SJSA1 (cell line): Measurements from ENCODE around the gene C11orf71. TPM values are rescaled to one million over a fixed set of nuclear protein-coding genes. Genes with fewer than 3 reads are reported as not detected.

ENCODE experiments used
- DNase-seq, 2 experiments: peaks; one replicate each; pipeline ENCODE4 v3.0.0-alpha.2; 2015 to 2020; ENCODE audit warnings: low spot score in 2 of 2, low read depth in 1 of 2
- H3K27ac ChIP-seq: fragments of 250-450 bp; sonication (Bioruptor Pico); 2 replicates; pipeline ENCODE4 v1.5.1; 2020; ENCODE audit warnings: mild to moderate bottlenecking, moderate library complexity
- H3K27me3 ChIP-seq: fragments of 250-450 bp; sonication (Bioruptor Pico); replicated peaks from 2 replicates; pipeline ENCODE4 v1.5.1; 2020; ENCODE audit warnings: mild to moderate bottlenecking, moderate library complexity
- H3K36me3 ChIP-seq: fragments of 250-450 bp; sonication (Bioruptor Pico); 2 replicates; pipeline ENCODE4 v1.5.1; 2020; ENCODE audit warnings: mild to moderate bottlenecking
- H3K4me1 ChIP-seq: fragments of 250-450 bp; sonication (Bioruptor Pico); replicated peaks from 2 replicates; pipeline ENCODE4 v1.6.1; 2021; ENCODE audit warnings: mild to moderate bottlenecking
- H3K4me3 ChIP-seq: fragments of 250-450 bp; sonication (Bioruptor Pico); 2 replicates; pipeline ENCODE4 v1.5.1; 2020; ENCODE audit warnings: mild to moderate bottlenecking
- H3K9me3 ChIP-seq: fragments of 250-450 bp; sonication (Bioruptor Pico); replicated peaks from 2 replicates; pipeline ENCODE4 v1.5.1; 2020; ENCODE audit warnings: mild to moderate bottlenecking
- total RNA-seq: library from RNA; depleted of rRNA; stranded (reverse); fragments of >200 nt; shearing (Covaris generic); gene quantifications from 2 replicates; pipeline ENCODE4 v1.2.3, GENCODE V29; 2014

Gene C11orf71
- total RNA-seq, 1 experiment from 2014 or later: 1.5 TPM

GRCh38 chr11:114392735-114393667 is 7.3 kb downstream of the C11orf71 start:
- Histone ChIP-seq H3K27ac (no peak overlapping the region), H3K9me3 (no peaks in the 10 kb centered on the region), H3K27me3 (no peaks in the 10 kb centered on the region), H3K4me1 (peaks cover 16% of the 10 kb centered on the region), H3K4me3 (no peak overlapping the region), H3K36me3 (no peaks in the 10 kb centered on the region)
- no peak for DNase-seq

- no peak for DNase-seq
- Histone ChIP-seq H3K27me3 (no peaks in the 10 kb centered on the region), H3K9me3 (no peaks in the 10 kb centered on the region), H3K4me1 (no peaks in the 10 kb centered on the region), H3K27ac (no peak overlapping the region), H3K4me3 (no peak overlapping the region), H3K36me3 (no peaks in the 10 kb centered on the region)
These were observed 13.8 kb downstream of the C11orf71 start for GRCh38 chr11:114386545-114386944.

- Histone ChIP-seq H3K9me3 (no peaks in the 10 kb centered on the region), H3K27ac (no peak overlapping the region), H3K36me3 (no peaks in the 10 kb centered on the region), H3K4me3 (no peak overlapping the region), H3K4me1 (no peaks in the 10 kb centered on the region), H3K27me3 (no peaks in the 10 kb centered on the region)
- no peak for DNase-seq
These were observed 14.2 kb downstream of the C11orf71 start for GRCh38 chr11:114386131-114386530.

GRCh38 chr11:114384487-114384886 is 15.8 kb downstream of the C11orf71 start:
- Histone ChIP-seq H3K27ac (no peak overlapping the region), H3K27me3 (no peaks in the 10 kb centered on the region), H3K9me3 (no peaks in the 10 kb centered on the region), H3K4me1 (no peaks in the 10 kb centered on the region), H3K36me3 (no peaks in the 10 kb centered on the region), H3K4me3 (no peak overlapping the region)
- no peak for DNase-seq

GRCh38 chr11:114382509-114382908 is 17.8 kb downstream of the C11orf71 start:
- no peak overlapping the region for H3K4me3 ChIP-seq
- peaks cover 16% of the 10 kb centered on the region for H3K4me1 ChIP-seq
- no peaks in the 10 kb centered on the region for H3K9me3 ChIP-seq
- H3K27ac ChIP-seq: no peak overlapping the region
- no peaks in the 10 kb centered on the region for H3K36me3 ChIP-seq
- H3K27me3 ChIP-seq: no peaks in the 10 kb centered on the region
- no peak for DNase-seq

GRCh38 chr11:114379394-114380069 is 20.8 kb downstream of the C11orf71 start:
- Histone ChIP-seq H3K4me3 (no peak overlapping the region), H3K27me3 (no peaks in the 10 kb centered on the region), H3K27ac (no peak overlapping the region), H3K36me3 (no peaks in the 10 kb centered on the region), H3K4me1 (peaks cover 21% of the 10 kb centered on the region), H3K9me3 (no peaks in the 10 kb centered on the region)
- no peak for DNase-seq

GRCh38 chr11:114377612-114378267 is 22.6 kb downstream of the C11orf71 start:
- Histone ChIP-seq H3K4me1 (peaks cover 21% of the 10 kb centered on the region), H3K4me3 (no peak overlapping the region), H3K27ac (peak overlapping the region; percentile 88), H3K9me3 (no peaks in the 10 kb centered on the region), H3K27me3 (no peaks in the 10 kb centered on the region), H3K36me3 (no peaks in the 10 kb centered on the region)
- peak; percentile 76 to 77 for DNase-seq

GRCh38 chr11:114375052-114375451 is 25.3 kb downstream of the C11orf71 start:
- H3K27ac ChIP-seq: no peak overlapping the region
- H3K9me3 ChIP-seq: no peaks in the 10 kb centered on the region
- H3K27me3 ChIP-seq: no peaks in the 10 kb centered on the region
- no peaks in the 10 kb centered on the region for H3K36me3 ChIP-seq
- H3K4me3 ChIP-seq: no peak overlapping the region
- H3K4me1 ChIP-seq: peaks cover 21% of the 10 kb centered on the region
- DNase-seq: no peak

GRCh38 chr11:114368918-114369680 is 31.2 kb downstream of the C11orf71 start:
- H3K27ac ChIP-seq: no peak overlapping the region
- H3K36me3 ChIP-seq: no peaks in the 10 kb centered on the region
- H3K4me1 ChIP-seq: peaks cover 34% of the 10 kb centered on the region
- no peaks in the 10 kb centered on the region for H3K27me3 ChIP-seq
- H3K9me3 ChIP-seq: no peaks in the 10 kb centered on the region
- no peak for DNase-seq
- H3K4me3 ChIP-seq: no peak overlapping the region

GRCh38 chr11:114367244-114367957 is 32.9 kb downstream of the C11orf71 start:
- Histone ChIP-seq H3K4me1 (peaks cover 34% of the 10 kb centered on the region), H3K9me3 (no peaks in the 10 kb centered on the region), H3K4me3 (no peak overlapping the region), H3K27ac (peak overlapping the region; percentile 98), H3K27me3 (no peaks in the 10 kb centered on the region), H3K36me3 (no peaks in the 10 kb centered on the region)
- DNase-seq: peak; percentile 44 to 86

- Histone ChIP-seq H3K36me3 (no peaks in the 10 kb centered on the region), H3K27ac (peak overlapping the region; percentile 98), H3K9me3 (no peaks in the 10 kb centered on the region), H3K27me3 (no peaks in the 10 kb centered on the region), H3K4me3 (0 out of 2 replicates have a peak overlapping the region, but pooled peaks have one; percentile 1), H3K4me1 (peaks cover 34% of the 10 kb centered on the region)
- DNase-seq: peak; percentile 76 to 93
These were observed 33.7 kb downstream of the C11orf71 start for GRCh38 chr11:114366331-114367243.

GRCh38 chr11:114362958-114363357 is 37.4 kb downstream of the C11orf71 start:
- Histone ChIP-seq H3K27me3 (no peaks in the 10 kb centered on the region), H3K4me1 (peaks cover 31% of the 10 kb centered on the region), H3K4me3 (no peak overlapping the region), H3K9me3 (no peaks in the 10 kb centered on the region), H3K36me3 (no peaks in the 10 kb centered on the region), H3K27ac (no peak overlapping the region)
- no peak for DNase-seq
